Mucosa of descending colon (tissue), 3 donors: ENCODE data around the gene DGCR6L. TPM values are rescaled to one million over a fixed set of nuclear protein-coding genes. Genes with fewer than 3 reads are reported as not detected.
A peak's percentile ranks its signal among the peaks of the same experiment; 100 is the strongest.
"Not testable (repeated sequence)": the region's sequence is repeated elsewhere in the genome, so short reads cannot be mapped to it uniquely, and the experiment has no call there.

ENCODE experiments used
- ATAC-seq: fragments of 200-7000 bp; cut with Tn5 transposase; one replicate; pipeline ENCODE4 v1.9.1; 2020; ENCODE audit warnings: mild to moderate bottlenecking, moderate library complexity
- DNase-seq, 3 donors: peaks; one replicate each; pipeline ENCODE4 v3.0.0-alpha.2; 2020
- H3K36me3 ChIP-seq: fragments of 200-600 bp; one replicate; pipeline ENCODE4 v1.8.0; 2021; ENCODE audit warnings: low read depth, mild to moderate bottlenecking
- H3K4me1 ChIP-seq: fragments of 200-600 bp; one replicate; pipeline ENCODE4 v1.8.0; 2021; ENCODE audit warnings: low read depth, mild to moderate bottlenecking
- H3K4me3 ChIP-seq: fragments of 200-600 bp; one replicate; pipeline ENCODE4 v1.8.0; 2021; ENCODE audit warnings: mild to moderate bottlenecking
- H3K9me3 ChIP-seq: fragments of 200-600 bp; one replicate; pipeline ENCODE4 v1.8.0; 2021; ENCODE audit warnings: mild to moderate bottlenecking
- intact Hi-C, 2 donors: fragments of 100-400 bp; cut with DNase I in 1 of 2; cut with micrococcal nuclease in 1 of 2; formaldehyde crosslinking; loops; one replicate each; pipeline versions ENCODE4 v1.11.0 to v1.11.1; 2022; cut with DNase I, micrococcal nuclease
- total RNA-seq, 3 donors: library from RNA; stranded (reverse); fragmentation: NEBNext Ultra II Directional in 2 of 3; extraction: Animal tissue kit (Norgen Biotek cat#: 25700) in 2 of 3; gene quantifications; one replicate each; pipeline versions ENCODE4 v1.2.1 to v1.2.4, GENCODE V29; 2021 to 2023
- TF ChIP-seq, protein P1 (sequence below): fragments of 200-600 bp; IDR thresholded peaks from one replicate; pipeline ENCODE4 v1.8.0; 2022; ENCODE audit warnings: antibody characterized with exemption, mild to moderate bottlenecking
- donor health status: DM: no; HTN: no; CAD: no; lungs with moderate emphysema.
- donor health status: DM: no; HTN: no; CAD: no.
- donor health status: DM: no; HTN: yes; CAD: no.

DGCR6L gene
- total RNA-seq, 3 donors from 2014 or later: 24.8 to 33.9 (median 27.5) TPM

DNA sequence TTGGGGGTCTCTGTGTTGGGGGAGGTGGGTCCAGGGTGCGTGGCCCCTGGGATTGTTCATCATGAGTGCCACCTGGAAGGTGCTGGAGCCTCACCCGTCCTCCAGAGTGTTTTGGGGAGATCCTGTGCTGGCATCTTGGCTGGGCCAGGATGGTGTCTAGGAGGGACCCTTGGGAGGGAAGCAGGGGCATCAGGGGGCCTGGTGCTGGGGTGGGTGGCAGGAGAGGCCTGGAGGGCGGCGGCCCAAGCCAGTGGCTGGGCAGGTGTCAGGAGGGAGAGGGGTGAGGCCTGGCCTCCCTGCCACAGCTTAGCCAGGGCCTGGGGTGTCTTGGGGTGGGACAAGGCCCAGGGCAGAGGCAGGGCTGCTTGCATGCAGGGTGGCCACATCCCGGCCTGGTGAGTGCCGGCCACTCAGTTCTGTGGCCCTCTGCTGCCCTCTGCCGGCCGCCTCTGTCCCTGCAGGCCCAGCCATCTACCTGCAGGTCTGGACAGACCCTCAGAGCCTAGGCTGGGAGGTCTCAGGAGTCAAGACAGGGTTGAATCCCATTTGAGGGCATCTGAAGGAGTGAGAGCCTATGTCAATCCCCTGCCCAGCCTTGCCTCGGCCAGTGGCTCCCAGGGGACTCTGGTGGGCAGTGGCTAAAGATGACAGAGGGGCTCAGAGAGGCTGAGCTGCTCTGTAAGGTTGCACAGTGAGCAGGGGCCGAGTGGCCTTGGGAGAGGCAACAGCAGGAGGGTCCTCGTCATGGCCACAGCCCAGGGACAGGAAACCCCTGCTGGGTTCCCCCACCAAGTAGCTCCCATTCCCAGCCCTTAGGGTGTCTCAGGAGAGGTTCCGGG is 34.2 kb downstream of the DGCR6L start:
- TF ChIP-seq, protein P1, sequence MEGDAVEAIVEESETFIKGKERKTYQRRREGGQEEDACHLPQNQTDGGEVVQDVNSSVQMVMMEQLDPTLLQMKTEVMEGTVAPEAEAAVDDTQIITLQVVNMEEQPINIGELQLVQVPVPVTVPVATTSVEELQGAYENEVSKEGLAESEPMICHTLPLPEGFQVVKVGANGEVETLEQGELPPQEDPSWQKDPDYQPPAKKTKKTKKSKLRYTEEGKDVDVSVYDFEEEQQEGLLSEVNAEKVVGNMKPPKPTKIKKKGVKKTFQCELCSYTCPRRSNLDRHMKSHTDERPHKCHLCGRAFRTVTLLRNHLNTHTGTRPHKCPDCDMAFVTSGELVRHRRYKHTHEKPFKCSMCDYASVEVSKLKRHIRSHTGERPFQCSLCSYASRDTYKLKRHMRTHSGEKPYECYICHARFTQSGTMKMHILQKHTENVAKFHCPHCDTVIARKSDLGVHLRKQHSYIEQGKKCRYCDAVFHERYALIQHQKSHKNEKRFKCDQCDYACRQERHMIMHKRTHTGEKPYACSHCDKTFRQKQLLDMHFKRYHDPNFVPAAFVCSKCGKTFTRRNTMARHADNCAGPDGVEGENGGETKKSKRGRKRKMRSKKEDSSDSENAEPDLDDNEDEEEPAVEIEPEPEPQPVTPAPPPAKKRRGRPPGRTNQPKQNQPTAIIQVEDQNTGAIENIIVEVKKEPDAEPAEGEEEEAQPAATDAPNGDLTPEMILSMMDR: peak; percentile 84
- H3K9me3 ChIP-seq, H3K4me3 ChIP-seq, H3K4me1 ChIP-seq, H3K36me3 ChIP-seq: not testable (repeated sequence)
- intact Hi-C loops: loop anchor here in 1 of 2 donors (5.0 kb wide), 1 partner anchor 128 kb away; no protein-coding TSS in a partner anchor
- ATAC-seq (peak; percentile 92), DNase-seq (peak; percentile 76 to 93 (median 83))

DNA sequence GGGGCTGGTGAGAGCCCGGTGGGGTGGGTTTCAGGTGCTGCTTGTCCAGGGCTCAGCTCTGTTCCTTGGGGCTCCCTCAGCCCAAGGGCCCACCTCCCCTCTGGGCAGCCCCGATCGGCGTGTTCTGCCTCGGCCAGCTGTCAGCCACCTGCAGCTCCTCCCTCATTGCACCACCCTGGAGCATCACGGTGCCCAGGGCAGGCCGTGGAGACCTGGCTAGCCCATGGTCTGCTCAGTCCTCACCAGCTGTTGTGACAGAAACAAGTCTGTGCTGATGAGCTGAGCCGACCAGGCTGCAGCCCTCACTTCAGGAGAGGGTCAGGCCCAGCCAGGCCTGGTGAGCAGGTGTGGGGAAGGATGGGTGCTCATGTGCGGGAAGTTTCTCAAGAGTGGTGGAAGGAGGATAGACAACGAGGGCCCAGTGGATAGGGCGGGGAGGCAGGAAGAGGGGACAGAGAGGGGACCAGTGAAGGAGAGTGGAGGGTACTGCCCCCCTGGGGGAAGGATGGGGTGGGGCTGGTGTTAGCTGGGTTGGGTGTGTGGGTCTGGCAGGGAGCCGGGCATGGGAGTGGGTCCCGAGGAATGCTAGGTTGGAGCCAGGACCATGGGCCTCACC is 35.3 kb downstream of the DGCR6L start:
- no peaks in the 10 kb centered on the region for H3K4me1 ChIP-seq
- no peaks in the 10 kb centered on the region for H3K9me3 ChIP-seq
- DNase-seq: no peak
- TF ChIP-seq, protein P1: no peak
- no peak for ATAC-seq
- H3K36me3 ChIP-seq: no peaks in the 10 kb centered on the region
- intact Hi-C loops: loop anchor here in 1 of 2 donors (5.0 kb wide), 1 partner anchor 127 kb away; no protein-coding TSS in a partner anchor
- H3K4me3 ChIP-seq: no peak overlapping the region

DNA sequence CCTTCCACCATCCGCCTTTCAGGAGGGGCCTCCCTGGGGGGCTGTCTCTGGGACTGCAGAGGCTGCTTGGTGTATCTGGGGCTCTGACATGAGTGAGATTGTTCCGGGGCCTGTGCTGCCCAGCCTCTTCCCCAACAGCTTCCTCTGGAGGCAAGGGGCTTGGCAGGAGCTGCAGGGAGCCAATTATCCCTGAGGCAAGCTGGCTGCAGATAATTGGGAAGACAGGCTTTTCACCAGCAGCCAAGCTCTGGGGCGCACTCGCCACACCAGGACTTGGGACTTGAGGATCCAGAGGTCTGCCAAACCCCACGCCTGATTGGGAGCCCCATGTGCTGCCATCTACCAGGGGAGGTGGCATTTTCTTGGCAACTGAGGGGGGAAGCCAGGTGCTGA is 36.2 kb downstream of the DGCR6L start:
- TF ChIP-seq, protein P1: no peak
- intact Hi-C loops: no loop called here
- DNase-seq: no peak
- no peak for ATAC-seq
- Histone ChIP-seq H3K4me1 (no peaks in the 10 kb centered on the region), H3K4me3 (no peak overlapping the region), H3K36me3 (no peaks in the 10 kb centered on the region), H3K9me3 (no peaks in the 10 kb centered on the region)

DNA sequence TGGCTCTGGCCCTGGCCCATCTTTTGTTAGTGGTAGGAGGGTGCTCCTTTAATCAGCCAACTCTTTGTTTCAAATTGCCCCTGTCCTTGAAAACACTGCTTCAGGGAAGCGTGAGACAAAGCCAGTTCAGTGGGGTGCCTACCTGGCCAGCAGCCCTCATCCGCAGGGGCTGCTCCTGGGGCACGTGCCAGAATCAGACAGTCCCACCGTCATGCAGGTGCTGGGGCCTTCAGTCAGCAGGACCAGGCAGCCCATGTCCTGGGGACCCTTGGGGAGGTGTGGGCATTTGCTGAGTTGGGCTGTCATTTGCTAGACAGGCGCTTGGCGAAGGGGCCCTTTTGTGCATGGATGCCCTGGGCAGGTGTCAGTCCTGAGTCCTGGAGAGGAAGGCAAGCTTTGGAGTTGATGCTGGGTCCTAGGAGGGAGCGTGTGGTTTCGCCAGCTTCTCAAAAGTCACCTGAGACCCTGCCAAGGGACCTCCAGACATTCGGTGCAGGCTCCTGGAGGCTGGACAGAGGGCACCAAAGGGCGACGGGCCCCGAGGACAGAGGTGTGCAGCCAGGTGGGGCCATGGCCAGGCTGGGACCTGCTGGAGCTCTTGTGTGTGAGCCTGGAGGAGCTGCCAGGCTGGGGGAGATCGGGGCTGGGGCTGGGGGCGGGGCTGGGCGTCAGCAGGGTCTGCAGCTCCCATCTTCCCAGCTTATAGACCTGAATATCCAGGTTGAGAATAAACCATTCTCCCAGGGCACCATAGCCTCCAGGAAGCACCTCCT is 36.8 kb downstream of the DGCR6L start:
- TF ChIP-seq, protein P1: no peak
- DNase-seq: no peak
- no peaks in the 10 kb centered on the region for H3K4me1 ChIP-seq
- ATAC-seq: no peak
- no peak overlapping the region for H3K4me3 ChIP-seq
- no peaks in the 10 kb centered on the region for H3K36me3 ChIP-seq
- intact Hi-C loops: no loop called here
- no peaks in the 10 kb centered on the region for H3K9me3 ChIP-seq

DNA sequence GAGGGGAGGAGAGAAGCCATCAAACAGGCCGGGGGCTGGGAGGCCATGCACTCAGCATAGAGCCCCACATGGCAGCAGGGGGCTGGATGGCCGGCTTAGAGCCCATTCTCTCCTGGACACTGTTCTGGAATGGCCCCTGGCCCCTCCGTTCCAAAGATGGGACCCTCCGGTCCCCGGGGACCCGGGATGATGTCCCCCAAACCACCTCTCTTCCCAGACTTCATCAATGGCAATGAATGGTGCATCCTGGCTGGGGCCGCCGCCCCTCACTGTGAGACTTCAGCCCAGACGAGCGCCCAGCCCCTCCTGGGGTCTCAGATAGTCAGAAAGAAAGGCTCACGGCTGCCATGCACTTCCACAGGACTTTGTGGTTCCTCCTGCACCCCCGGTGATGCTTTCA is 38.0 kb downstream of the DGCR6L start:
- Histone ChIP-seq H3K4me3 (no peak overlapping the region), H3K4me1 (no peaks in the 10 kb centered on the region), H3K36me3 (no peaks in the 10 kb centered on the region), H3K9me3 (no peaks in the 10 kb centered on the region)
- intact Hi-C loops: no loop called here
- DNase-seq (no peak), ATAC-seq (no peak)
- TF ChIP-seq, protein P1: no peak

DNA sequence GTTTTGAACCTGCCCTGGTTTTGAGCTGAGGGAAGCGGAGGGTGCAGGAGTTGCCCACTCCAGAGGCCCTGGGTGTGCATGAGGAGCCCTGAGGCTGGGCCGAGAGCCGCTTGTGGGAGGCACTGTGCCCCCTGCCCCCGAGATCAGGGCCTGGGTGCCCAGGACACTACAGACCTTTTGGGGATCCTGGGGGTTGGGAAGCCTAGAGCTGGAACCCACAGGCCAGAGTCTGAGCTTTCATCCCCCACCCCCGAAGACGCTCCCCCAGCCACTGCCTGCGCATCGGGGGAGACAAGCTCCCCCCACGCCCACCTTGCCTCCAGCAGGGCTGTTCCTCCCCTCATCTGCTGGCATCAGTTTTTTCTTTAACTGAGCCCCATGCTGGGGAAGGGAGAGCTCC is 38.4 kb downstream of the DGCR6L start:
- intact Hi-C loops, H3K9me3 ChIP-seq, H3K4me3 ChIP-seq, H3K36me3 ChIP-seq, H3K4me1 ChIP-seq, ATAC-seq, DNase-seq: not testable (repeated sequence)
